GM15510 (cell line): Measurements from ENCODE around the gene LRRC19.

Source experiments
- POLR2A ChIP-seq: IDR thresholded peaks from 3 replicates; pipeline ENCODE4 v1.6.1; 2011; ENCODE audit warnings: borderline replicate concordance; ENCODE audit not compliant: insufficient read length; ENCODE audit errors: extremely low read depth

Gene LRRC19

GRCh38 chr9:26975728-26976707, 29.5 kb downstream of the LRRC19 start:
- no peak for TF ChIP-seq POLR2A

DNA sequence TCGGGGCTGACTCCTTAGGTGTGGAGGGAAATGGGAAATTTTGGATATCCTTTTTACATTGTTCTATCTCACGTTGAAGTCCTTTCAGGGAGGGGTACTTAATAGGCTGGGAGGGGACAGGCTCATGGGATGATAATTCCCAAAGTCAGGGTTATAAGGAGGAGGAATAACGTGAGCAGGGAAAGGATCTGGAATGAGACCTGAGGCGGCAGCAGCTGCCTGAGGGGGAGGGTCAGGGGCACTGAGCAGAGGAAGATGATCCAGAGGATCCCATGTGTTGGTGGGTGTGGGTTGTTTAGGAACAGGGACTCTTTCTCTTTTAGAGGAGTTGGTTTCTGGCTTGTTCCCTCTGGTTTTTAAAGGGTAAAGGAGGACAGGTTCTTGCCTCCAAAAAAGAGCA, 30.5 kb downstream of the LRRC19 start:
- TF ChIP-seq POLR2A: no peak

- no peak for TF ChIP-seq POLR2A
Observed at GRCh38 chr9:26973989-26974388, 31.5 kb downstream of the LRRC19 start.

GRCh38 chr9:26971721-26972120, 33.8 kb downstream of the LRRC19 start:
- no peak for TF ChIP-seq POLR2A

DNA sequence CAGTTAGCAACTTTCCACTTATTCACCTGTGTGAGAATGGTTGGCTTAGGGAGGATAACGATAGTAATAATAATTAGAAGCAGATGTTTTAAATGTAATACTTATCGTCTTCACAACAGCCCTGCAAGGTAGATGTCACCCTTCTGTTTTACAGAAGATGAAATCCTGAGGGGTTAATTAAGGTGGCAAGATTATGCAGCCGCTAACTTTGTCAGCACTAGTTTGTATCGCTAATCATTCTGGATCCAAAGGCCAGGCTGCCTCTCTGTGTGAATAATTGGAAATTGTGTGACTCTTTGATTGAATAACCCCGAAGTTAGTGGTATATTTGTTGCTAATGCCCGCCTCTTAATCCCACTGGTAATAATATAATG, 48.6 kb downstream of the LRRC19 start:
- TF ChIP-seq POLR2A: no peak

DNA sequence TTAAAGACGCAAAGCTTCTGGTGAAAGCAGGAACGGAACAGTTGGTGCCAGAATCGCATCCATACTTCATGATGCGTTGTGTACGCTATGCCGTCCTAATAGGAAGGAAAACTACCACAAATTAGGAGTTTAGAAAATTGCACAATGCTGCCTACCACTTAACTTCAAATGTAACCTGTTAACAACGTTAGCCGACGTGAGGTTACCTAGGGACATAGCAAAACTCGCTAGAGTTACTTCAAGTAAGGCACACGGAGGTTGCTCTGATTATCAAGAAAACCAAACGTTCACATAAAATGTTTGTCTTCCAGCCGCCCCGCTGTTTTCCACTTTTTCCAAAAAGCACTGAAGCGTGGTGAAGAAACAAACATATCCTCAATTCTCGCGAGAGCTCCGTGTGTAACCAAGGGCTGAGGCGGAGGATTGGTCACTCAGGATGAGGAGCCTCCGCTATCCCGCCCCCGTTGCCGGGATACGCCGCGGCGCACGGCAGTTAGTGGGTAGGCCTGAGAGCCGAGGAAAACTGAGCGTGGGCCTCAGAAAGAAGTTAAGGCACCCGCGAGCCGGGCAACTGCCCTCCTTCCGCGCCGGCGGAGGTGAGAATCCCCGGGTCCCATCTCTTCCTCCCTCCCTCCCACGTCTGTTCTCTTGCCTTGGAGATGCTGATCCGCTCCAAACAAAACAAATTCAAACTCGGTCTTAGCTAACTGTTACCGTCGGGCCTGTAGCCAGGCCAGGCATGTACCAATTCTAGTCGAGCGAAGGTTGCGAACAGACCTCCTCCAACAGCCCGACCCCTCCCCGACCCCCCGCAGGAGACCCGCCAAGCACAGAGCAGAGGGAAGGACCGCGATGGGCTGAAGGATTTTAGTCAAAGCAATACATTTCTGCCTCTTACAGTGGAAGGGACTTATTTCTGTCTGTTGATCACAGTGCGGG, 49.3 kb downstream of the LRRC19 start, which contains the start of gene IFT74:
Gene IFT74 (plus strand): TSS at position 492 of the 939 bp plus-strand sequence. CDS start 5,556 bp downstream, outside the sequence.
- TF ChIP-seq POLR2A: peak; percentile 60

DNA sequence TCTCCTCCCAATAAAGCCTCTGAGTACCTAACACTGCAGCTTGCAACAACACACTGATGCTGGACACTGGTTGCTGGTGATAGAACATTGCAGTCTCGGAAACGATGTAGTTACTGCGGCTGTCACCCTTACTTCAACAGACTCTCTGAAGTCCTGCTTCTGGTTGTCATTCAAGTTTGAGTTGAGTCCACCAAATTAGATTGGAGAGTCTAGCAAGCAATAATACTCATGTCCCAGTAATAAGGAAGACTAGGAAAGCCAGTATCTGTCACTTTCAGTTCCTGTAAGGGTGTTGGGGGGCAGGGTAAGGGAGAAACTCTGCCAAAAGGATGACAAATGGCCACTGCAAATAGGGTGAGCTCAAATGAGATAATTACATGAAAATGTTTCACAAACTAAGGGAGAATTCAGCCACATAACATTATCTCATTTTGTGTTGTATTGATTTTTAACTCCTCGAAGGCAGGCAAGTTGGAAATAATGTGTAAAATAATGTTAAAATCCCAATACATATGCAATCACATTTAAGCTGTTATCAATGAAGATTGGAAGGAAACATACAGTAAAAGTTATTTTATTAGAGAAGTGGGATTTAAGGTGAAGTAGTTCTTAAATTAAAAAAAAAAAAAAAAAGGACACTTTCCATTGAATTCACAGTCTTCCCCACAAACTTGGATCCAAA, 50.1 kb downstream of the LRRC19 start:
- no peak for TF ChIP-seq POLR2A

- TF ChIP-seq POLR2A: no peak
Observed at GRCh38 chr9:26954050-26954508, 51.4 kb downstream of the LRRC19 start.

DNA sequence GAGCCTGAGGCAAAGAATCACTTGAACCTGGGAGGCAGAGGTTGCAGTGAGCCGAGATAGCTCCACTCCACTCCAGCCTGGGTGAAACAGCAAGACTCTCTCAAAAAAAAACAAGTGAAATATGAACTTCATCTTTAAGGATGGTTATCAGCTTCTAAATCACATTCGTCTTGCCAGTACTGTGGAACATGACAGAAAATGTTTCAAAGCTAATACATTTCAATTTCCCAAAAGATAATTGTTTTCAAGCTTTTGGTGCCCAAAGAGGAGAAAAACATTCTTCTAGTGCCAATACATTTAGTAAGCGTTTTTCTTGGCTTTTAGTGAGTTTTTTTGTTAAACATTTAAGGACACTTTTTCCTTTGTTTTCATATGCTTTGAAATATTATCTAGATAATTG, 53.7 kb downstream of the LRRC19 start:
- TF ChIP-seq POLR2A: no peak

- no peak for TF ChIP-seq POLR2A
Observed at GRCh38 chr9:26950521-26950920, 55.0 kb downstream of the LRRC19 start.

DNA sequence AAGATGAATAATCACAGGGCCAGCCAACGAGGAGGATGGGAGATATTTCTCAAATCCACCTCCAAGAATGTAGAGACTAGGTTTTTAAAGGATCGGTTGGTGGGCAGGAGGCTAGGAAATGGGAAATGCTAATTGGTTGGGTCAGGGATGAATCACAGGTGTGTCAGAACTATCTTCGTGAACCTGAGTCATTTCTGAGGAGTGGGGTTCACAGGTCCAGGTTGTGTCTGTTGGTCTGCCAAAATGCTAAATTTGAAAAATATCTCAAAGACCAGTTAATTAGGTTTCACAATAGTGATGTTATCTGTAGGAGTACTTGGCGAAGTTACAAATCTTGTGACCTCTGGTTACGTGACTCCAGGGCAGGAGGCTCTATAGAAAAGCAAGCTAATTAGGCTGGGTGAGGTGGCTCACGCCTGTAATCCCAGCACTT, 55.8 kb downstream of the LRRC19 start:
- TF ChIP-seq POLR2A: no peak

DNA sequence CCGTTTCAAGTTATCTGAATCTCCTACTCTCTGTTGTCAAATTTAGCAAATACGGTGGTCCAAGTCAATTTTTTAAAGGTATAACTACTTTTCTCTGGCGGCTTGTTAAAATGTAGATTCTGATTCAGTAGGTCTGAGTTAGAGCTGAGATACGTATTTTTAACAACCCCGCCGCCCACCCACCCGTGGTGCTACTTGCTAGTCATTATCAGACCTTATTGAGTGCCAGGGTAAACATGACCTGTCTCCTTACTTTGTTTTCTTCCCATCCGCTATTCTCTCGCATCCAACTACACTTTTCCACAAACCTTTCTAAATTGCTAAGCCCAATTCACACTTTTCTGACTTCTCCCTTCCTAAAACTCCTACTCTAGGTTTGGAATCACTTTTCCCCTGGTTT, 57.7 kb downstream of the LRRC19 start:
- no peak for TF ChIP-seq POLR2A

DNA sequence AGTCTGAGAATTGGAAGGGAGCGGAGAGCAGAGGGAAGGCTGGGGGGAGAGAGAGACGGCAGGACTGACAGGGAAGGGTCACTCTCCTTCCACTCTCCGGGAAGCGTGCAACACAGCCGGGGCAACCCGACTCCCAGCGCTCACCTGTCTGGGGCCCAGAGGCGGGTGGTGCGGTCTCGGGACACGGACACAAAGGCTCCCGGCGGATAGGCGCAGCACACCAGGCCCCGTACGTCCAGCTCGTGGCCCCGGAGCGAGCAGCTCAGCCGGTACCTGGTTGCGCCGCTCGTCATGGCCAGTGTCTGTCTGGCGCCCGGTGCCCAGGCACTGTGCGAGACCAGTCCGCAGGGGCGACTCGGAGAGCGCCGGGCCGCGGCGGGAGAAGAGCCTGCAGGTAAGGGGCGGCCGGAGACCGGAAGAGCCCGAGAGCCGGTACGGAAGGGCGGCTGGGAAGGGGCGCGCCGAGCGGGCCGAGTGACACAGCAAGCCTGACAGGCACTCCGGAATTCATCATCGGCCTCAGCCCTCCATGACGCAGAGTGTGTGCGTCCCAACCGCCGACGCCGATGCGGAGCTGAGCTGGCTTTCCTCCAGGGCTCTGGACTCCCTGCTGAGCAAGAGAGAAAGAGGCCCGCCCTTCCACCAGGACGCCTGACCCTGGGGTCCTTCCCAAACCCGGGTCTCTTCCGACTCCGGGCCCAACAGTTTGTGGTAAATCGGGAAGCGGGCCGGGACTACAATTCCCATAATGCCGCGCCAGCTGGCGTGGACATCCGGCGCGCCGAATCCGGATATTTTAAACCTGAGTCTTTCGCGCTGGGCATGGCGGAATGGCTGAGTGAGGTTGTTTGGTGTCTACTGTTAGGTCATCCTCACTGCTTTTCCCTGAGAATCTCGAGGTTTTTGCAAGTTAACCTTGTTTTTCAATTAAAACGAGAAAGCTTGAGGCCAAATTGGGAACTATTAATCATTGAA, 58.4 kb downstream of the LRRC19 start, which contains the start of gene PLAA:
Gene PLAA (minus strand): TSS at position 490 of the 975 bp plus-strand sequence. CDS start 197 bp downstream, at position 293.
- TF ChIP-seq POLR2A: peak; percentile 62
